GM18526 (cell line): Measurements from ENCODE around the gene CACYBP.
A peak's percentile ranks its signal among the peaks of the same experiment; 100 is the strongest.

Experiments
- POLR2A ChIP-seq: IDR thresholded peaks from 3 replicates; pipeline ENCODE4 v1.6.1; 2011; ENCODE audit not compliant: insufficient read length; ENCODE audit errors: extremely low read depth

CACYBP gene

GRCh38 chr1:174999936-175000696 lies at the start of gene CACYBP:
TSS of gene CACYBP (plus strand) at chr1:174999947. CDS start at chr1:175000181, 234 bp downstream.
- TF ChIP-seq POLR2A, result peak; percentile 47

GRCh38 chr1:174953285-174954072 lies 46.3 kb upstream of the CACYBP start:
- TF ChIP-seq POLR2A, result no peak

GRCh38 chr1:174954073-174954460 lies 45.7 kb upstream of the CACYBP start:
- TF ChIP-seq POLR2A, result no peak

- no peak for TF ChIP-seq POLR2A
Measured at GRCh38 chr1:174954671-174955669, 44.8 kb upstream of the CACYBP start.

GRCh38 chr1:174956086-174956485 lies 43.7 kb upstream of the CACYBP start:
- TF ChIP-seq POLR2A, result no peak

GRCh38 chr1:174956976-174957375 lies 42.8 kb upstream of the CACYBP start:
- TF ChIP-seq POLR2A, result no peak

- no peak for TF ChIP-seq POLR2A
Measured at GRCh38 chr1:174957829-174958228, 41.9 kb upstream of the CACYBP start.

- no peak for TF ChIP-seq POLR2A
Measured at GRCh38 chr1:174958396-174958795, 41.4 kb upstream of the CACYBP start.

- no peak for TF ChIP-seq POLR2A
Measured at GRCh38 chr1:174960362-174960761, 39.4 kb upstream of the CACYBP start.

GRCh38 chr1:174963529-174964125 lies 36.1 kb upstream of the CACYBP start:
- TF ChIP-seq POLR2A, result no peak

GRCh38 chr1:174964261-174964971 lies 35.3 kb upstream of the CACYBP start:
- no peak for TF ChIP-seq POLR2A

- no peak for TF ChIP-seq POLR2A
Measured at GRCh38 chr1:174964972-174965361, 34.8 kb upstream of the CACYBP start.

GRCh38 chr1:174965362-174966007 lies 34.3 kb upstream of the CACYBP start:
- no peak for TF ChIP-seq POLR2A
